ENCODE measurements around the gene PRKCA. TPM values are rescaled to one million over a fixed set of nuclear protein-coding genes. Genes with fewer than 3 reads are reported as not detected.
"Not testable (repeated sequence)": the region's sequence is repeated elsewhere in the genome, so short reads cannot be mapped to it uniquely, and the experiment has no call there.

PRKCA gene
- total RNA-seq, 1 donor from 2014 or later: 132 TPM

DNA sequence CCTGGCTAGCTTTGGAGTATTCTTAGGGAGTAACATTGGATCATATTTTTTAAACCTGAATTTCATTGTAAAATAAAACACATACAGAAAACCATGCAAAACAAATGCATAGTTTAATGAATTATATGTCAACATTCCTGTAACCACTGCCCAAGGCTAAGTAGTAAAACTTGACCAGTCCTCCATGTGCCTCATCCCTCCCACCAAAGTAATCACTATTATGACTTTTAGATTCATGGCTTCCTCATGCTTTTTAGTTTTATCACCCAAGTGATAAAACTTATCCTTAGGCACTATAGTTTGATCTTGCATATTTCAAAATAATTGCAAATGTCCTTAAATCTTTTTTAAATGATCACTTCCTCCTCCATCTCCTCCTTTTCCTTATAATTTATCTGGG lies 20.4 kb downstream of the PRKCA start:
- intact Hi-C loops (cut with micrococcal nuclease): no loop called here

DNA sequence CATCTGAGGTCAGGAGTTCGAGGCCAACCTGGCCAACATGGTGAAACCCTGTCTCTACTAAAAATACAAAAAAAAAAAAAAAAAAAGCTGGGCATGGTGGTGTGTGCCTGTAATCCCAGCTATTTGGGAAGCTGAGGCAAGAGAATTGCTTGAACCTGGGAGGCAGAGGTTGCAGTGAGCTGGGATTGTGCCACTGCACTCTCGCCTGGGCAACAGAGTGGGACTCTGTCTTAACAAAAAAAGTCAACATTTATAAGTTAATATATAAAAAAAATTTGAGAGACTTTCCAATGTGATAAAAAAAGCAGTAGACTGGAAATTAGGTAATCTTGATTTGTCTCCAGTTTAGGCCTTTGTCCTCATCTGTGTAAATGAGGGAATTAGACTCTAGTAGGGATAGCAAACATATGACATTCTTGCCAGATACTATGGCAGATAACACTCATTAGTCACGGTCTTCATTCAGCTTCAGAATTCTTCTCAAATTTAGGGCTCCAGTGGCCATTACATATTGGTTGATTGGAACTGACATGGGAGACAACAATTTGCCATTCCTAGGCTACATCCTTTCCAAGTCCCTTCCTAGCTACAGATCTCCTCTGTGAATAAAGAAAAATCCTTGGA lies 22.1 kb downstream of the PRKCA start:
- intact Hi-C loops (cut with micrococcal nuclease): not testable (repeated sequence)

- intact Hi-C loops (cut with micrococcal nuclease): no loop called here
Observed at GRCh38 chr17:66326476-66327047, 24.1 kb downstream of the PRKCA start.

DNA sequence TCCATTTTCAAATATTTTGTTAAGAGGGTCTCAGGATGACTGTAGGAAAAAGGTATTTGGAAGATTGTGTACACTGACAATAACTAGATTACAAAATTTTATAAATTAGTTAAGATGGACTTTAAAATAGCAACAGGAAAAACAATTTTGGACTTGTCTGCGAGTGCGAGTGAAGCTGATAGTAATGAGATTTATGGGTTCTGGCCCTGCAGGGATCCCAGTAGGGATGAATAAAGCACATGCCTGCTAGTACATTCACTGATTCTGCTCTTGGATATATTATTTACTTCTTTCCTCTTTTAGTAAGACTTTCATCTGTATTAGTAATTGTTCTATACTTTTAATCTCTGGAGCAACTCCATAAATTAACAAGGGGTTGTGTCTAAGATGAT lies 28.2 kb downstream of the PRKCA start:
- intact Hi-C loops (cut with micrococcal nuclease): loop anchor here (1.0 to 2.0 kb wide), 4 partner anchors 9 to 96 kb away; no protein-coding TSS in a partner anchor

GRCh38 chr17:66331038-66331816 lies 28.8 kb downstream of the PRKCA start:
- intact Hi-C loops (cut with micrococcal nuclease): loop anchor here (1.0 to 2.0 kb wide), 4 partner anchors 8 to 95 kb away; no protein-coding TSS in a partner anchor

- intact Hi-C loops (cut with micrococcal nuclease): no loop called here
Observed at GRCh38 chr17:66335797-66336196, 33.4 kb downstream of the PRKCA start.

GRCh38 chr17:66337268-66337667 lies 34.9 kb downstream of the PRKCA start:
- intact Hi-C loops (cut with micrococcal nuclease): no loop called here

GRCh38 chr17:66337866-66338485 lies 35.6 kb downstream of the PRKCA start:
- intact Hi-C loops (cut with micrococcal nuclease): no loop called here

GRCh38 chr17:66338937-66339336 lies 36.5 kb downstream of the PRKCA start:
- intact Hi-C loops (cut with micrococcal nuclease): loop anchor here (1.0 kb wide), 1 partner anchor 8 kb away; no protein-coding TSS in a partner anchor

- intact Hi-C loops (cut with micrococcal nuclease): loop anchor here (1.0 kb wide), 1 partner anchor 8 kb away; no protein-coding TSS in a partner anchor
Observed at GRCh38 chr17:66339561-66339960, 37.1 kb downstream of the PRKCA start.

DNA sequence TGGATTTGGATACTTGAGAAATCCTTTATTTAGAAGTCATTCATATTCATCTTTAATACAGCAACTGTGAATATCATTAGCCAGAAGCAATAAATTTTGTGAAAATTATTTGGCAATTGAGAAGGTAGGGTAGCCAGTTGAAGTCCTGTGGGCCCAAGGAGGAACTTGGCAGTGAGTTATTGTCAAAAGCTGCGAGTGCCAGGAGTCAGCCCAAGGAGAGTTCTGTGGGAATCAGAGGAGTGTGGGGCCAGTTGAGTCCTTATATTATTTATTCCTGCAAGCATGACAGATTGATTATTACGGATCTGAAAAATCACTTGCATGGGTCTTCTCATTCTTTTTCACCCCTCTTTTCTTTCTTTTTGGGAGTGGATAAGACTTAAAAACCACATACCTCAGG lies 38.3 kb downstream of the PRKCA start:
- intact Hi-C loops (cut with micrococcal nuclease): no loop called here

DNA sequence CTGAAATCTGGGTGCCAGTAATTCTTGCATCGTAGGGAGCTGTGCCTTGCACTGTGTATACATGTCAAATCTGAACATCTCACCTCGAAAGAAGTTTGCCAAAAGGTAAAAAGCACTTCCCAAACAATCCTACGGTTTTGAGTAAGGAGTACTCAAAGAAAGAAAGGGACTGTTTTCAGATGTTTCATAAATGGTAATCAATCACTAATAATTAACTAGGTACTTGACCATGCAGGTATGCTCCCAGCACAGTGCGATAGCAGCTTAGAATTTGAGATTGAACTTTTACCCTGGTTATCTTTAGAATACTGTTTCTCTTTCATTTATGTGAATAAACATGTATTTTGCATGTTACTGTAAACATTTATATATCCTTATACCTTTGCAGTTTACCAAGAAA lies 39.0 kb downstream of the PRKCA start:
- intact Hi-C loops (cut with micrococcal nuclease): no loop called here

GRCh38 chr17:66342263-66342662 lies 39.9 kb downstream of the PRKCA start:
- intact Hi-C loops (cut with micrococcal nuclease): not testable (repeated sequence)

DNA sequence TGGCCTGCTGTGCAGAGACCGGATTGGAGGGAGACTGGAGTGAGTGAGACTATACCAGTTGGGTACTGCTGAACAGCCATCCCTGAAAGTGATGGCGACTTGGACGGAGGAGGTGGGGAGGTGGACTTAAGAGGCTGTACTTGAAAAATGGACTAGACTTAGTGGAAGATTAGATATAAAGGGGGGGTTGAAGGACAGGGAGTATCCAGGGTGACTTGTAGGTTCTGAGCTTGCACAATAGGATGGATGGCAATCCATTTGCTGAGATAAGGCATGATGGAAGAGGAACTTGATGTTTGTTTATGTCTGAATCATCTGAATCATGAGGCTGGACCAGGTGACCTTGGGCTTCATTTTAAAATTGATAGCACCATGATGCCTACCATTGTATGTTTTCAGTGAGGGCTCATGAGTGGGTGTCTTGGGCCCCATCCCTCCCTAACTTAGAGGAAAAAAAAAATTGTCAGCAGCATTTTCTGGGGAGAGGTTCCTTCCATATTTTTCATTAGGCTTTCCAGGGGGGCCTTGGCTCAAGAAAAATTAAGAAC lies 41.2 kb downstream of the PRKCA start:
- intact Hi-C loops (cut with micrococcal nuclease): no loop called here

DNA sequence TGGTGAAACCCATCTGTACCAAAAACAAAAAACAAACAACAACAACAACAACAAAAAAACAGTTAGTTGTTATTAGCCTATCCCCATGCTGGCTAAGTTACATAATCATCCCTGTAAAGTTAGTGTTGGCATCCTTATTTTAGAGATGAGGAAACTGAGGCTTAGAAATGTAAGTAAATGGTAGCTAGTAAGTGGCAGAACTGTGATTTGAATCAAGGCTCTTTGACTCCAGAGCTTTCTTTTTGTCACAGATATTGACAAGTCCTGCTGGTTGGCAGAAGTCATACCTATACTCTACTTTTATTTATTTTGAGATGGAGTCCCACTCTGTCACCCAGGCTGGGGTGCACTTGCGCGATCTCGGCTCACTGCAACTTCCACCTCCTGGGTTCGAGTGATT lies 42.1 kb downstream of the PRKCA start:
- intact Hi-C loops (cut with micrococcal nuclease): no loop called here

DNA sequence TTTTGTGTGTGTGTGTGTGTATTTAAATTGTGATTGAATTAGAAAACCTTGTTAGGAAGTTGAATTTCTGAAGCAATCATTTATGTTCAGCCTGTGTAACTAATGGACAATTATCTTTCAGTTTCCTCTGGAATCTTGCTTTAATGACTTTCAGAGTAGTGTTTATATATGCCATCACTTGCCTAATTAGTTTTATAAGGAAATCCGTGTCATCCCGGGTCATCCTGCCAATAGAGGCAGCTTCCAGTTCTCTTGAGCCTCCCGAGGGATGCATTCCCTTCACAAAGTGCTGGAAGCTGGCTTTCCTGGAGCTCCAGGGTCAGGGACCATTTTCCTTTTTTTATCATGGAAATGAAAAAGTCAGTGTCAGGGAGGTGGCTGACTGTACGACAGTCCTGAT lies 42.9 kb downstream of the PRKCA start:
- intact Hi-C loops (cut with micrococcal nuclease): no loop called here

DNA sequence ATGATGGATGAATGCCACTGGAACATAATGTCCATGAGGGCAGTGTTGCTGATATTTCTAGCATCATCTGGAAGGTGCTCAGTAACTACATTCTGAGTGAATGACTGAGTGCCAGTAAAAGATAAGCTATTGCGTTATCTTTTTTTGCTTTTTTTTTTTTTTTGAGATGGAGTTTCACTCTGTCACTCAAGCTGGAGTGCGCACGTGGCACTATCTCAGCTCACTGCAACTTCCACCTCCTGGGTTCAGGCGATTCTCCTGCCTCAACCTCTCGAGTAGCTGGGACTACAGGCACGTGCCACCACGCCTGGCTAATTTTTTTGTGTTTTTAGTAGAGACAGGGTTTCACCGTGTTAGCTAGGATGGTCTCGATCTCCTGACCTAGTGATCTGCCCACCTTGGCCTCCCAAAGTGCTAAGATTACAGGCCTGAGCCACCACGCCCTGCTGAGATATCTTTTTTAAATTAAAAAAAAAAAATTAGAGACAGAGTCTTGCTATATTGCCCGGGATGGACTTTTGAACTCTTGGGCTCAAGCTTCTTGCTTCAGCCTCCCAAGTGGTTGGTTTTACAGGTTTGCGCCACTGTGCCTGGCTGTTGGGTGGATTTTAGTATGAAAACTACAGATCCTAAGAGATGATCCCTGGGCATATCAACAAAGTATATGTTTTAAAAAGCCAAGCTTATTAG lies 43.7 kb downstream of the PRKCA start:
- intact Hi-C loops (cut with micrococcal nuclease): not testable (repeated sequence)

DNA sequence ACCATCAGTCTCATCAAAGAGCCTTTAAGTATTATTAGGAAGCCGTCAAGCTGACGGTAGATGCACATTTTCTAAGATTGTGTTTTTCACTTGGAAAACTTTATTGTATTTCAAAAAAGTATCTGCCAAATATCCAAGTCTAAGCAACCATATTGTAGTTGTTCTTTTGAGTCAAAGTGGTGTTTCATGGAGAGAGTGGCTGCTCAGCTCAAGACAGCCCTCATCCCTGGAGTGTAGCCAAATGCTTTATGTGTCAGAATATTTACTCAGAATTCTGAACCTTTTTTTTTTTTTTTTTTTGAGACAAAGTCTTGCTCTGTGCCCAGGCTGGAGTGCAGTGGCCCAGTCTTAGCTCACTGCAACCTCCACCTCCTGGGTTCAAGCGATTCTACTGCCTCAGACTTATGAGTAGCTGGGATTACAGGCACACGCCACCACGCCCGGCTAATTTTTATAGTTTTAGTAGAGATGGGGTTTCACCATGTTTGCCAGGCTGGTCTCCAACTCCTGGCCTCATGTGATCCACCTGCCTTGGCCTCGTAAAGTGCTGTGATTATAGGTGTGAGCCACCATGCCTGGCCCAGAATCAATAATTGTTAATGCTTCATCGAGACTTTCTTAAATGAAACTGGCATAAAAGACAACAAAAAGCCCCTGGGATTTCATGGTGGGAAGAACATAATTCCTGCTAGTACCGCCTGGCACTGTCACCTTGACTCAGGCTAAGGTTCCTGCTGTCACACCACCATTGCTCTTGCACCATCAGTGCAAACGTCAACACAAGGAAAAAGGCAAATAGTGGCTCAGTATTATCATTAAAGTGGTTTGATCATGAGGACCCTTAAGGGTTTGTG lies 45.5 kb downstream of the PRKCA start:
- intact Hi-C loops (cut with micrococcal nuclease): loop anchor here (2.0 kb wide), 1 partner anchor 17 kb away; no protein-coding TSS in a partner anchor

DNA sequence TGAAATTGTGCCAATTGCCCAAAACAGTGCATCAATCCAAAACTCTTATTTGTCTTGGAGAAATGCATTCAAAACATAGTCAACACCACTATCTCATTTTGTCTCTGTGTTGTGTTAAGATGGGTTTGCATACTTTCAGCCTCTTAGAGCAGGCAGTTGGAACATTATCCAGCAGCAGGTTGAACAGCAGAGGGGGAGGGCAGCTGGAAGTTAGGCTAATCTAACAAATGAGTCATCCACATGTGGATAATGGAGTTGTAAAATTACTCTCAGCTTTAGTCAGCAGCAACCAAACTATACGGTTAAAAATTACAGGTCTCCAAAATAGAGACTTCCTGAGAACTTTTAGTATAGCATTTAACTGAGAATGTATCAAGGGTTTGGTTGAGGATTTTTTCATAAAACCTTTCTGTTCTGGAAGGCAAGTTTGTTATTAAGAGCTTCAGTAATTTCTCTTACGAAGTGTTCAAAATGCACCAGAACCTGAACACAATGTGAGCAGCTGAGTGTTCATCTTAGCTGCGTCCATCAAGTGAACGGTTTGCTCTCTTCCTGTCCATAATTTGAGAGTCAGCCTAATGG lies 46.3 kb downstream of the PRKCA start:
- intact Hi-C loops (cut with micrococcal nuclease): loop anchor here (2.0 kb wide), 1 partner anchor 16 kb away; no protein-coding TSS in a partner anchor

Measured in T-helper 1 cell treated with Interleukin-12 subunit alpha and Interleukin-12 subunit beta and Interleukin-4 antibody, amounts not matched to agents 30 ng/mL and 1 ng/mL, for 36 hours (primary cell).